AG04450 (cell line): ENCODE data around the gene GLCCI1. TPM values are rescaled to one million over a fixed set of nuclear protein-coding genes. Genes with fewer than 3 reads are reported as not detected.

ENCODE experiments used
- CTCF ChIA-PET: fragments of 300-600, 350-600 bp; formaldehyde crosslinking; extraction: SDS; loops from one replicate; lab custom pipeline; 2022; ENCODE audit warnings: antibody characterized with exemption, inconsistent platforms; lab: Charles Lee
- POLR2A ChIA-PET: fragments of 350-600 bp; formaldehyde crosslinking; extraction: SDS; loops from one replicate; lab custom pipeline; 2021; ENCODE audit warnings: antibody characterized with exemption, inconsistent platforms; lab: Yijun Ruan, JAX
- DNase-seq: peaks from one replicate; pipeline ENCODE4 v3.0.0-alpha.2; 2011; ENCODE audit warnings: low read depth, low spot score
- H3K27ac ChIP-seq: one replicate; pipeline ENCODE4 v1.5.1; 2012; ENCODE audit warnings: low read depth, low read length, control low read depth
- H3K27me3 ChIP-seq: one replicate; pipeline ENCODE4 v1.6.0; 2012; ENCODE audit warnings: low read length; ENCODE audit not compliant: control insufficient read depth, insufficient read depth
- H3K4me3 ChIP-seq: 2 replicates; pipeline ENCODE4 v1.5.1; 2011; ENCODE audit warnings: mild to moderate bottlenecking, low read depth, low read length, control low read depth
- H3K9me3 ChIP-seq: 2 replicates; pipeline ENCODE4 v1.5.1; 2012; ENCODE audit warnings: low read length; ENCODE audit not compliant: control insufficient read depth, insufficient read depth
- polyA plus RNA-seq: library from polyadenylated mRNA; depleted of rRNA; stranded (reverse); fragments of >200 nt; gene quantifications from 2 replicates; pipeline ENCODE4 v1.2.3, GENCODE V29; 2011
- TF ChIP-seq, protein P1 (sequence below): IDR thresholded peaks from 2 replicates; pipeline ENCODE4 v1.5.1; 2011; ENCODE audit warnings: low read depth, low read length, control low read depth, inconsistent platforms

The GLCCI1 gene
- polyA plus RNA-seq, 1 experiment: 13.5 TPM

DNA sequence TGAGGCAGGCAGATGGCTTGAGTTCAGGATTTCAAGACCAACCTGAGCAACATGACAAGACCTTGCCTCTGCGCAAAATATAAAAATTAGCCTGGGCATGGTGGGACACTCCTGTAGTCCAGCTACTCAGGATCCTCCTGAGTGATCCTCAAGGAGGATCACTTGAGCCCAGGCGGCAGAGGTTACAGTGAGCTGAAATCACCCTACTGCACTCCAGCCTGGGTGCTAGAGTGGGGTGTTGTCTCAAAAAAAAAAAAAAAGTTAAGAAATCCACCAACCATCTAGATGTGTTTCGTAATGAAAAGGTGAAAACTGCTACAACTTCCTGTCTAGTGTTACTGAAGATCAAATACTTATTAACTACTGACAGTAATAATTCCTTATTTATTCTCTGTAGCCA, 8.1 kb downstream of the GLCCI1 start:
- CTCF ChIA-PET: interaction anchor here (0.7 kb wide), 1 partner anchor 110 kb away, joined by 4 read pairs; no protein-coding TSS in a partner anchor
- TF ChIP-seq, protein P1, sequence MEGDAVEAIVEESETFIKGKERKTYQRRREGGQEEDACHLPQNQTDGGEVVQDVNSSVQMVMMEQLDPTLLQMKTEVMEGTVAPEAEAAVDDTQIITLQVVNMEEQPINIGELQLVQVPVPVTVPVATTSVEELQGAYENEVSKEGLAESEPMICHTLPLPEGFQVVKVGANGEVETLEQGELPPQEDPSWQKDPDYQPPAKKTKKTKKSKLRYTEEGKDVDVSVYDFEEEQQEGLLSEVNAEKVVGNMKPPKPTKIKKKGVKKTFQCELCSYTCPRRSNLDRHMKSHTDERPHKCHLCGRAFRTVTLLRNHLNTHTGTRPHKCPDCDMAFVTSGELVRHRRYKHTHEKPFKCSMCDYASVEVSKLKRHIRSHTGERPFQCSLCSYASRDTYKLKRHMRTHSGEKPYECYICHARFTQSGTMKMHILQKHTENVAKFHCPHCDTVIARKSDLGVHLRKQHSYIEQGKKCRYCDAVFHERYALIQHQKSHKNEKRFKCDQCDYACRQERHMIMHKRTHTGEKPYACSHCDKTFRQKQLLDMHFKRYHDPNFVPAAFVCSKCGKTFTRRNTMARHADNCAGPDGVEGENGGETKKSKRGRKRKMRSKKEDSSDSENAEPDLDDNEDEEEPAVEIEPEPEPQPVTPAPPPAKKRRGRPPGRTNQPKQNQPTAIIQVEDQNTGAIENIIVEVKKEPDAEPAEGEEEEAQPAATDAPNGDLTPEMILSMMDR: no peak
- POLR2A ChIA-PET: no interaction called here

DNA sequence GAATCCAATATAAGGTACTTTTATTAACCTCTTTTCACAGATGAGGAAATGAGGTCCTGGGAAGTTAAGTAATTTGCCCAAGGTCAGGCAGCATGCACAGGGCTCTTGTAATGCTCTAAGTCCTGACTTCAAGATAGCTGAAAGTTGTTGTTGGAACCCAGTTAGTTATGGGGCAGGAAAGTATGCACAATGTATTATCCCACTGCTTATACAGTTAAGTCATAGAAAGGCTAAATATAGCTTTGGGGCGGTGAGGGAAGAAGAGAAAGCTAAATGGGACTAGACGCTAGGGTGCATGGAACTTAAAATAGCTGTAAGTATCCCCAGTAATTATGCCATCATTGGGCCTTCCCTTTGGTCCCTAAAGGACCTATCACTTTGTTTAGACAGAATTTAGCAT, 9.2 kb downstream of the GLCCI1 start:
- Histone ChIP-seq H3K4me3 (no peak overlapping the region), H3K27ac (no peak overlapping the region), H3K9me3 (no peaks in the 10 kb centered on the region), H3K27me3 (no peaks in the 10 kb centered on the region)
- CTCF ChIA-PET: interaction anchor here (0.6 to 1.0 kb wide), 2 partner anchors 10 to 296 kb away, joined by 3 to 5 read pairs; no protein-coding TSS in a partner anchor
- POLR2A ChIA-PET: interaction anchor here (0.6 kb wide), 1 partner anchor 9 kb away, joined by 3 read pairs; the partner anchor contains the start of gene GLCCI1
- DNase-seq: no peak
- TF ChIP-seq, protein P1: no peak

More for the DNA sequence above, 8.1 kb downstream of the GLCCI1 start:
- H3K27me3 ChIP-seq: no peaks in the 10 kb centered on the region
- H3K9me3 ChIP-seq: no peaks in the 10 kb centered on the region
- no peak overlapping the region for H3K27ac ChIP-seq
- no peak for DNase-seq
- H3K4me3 ChIP-seq: no peak overlapping the region

DNA sequence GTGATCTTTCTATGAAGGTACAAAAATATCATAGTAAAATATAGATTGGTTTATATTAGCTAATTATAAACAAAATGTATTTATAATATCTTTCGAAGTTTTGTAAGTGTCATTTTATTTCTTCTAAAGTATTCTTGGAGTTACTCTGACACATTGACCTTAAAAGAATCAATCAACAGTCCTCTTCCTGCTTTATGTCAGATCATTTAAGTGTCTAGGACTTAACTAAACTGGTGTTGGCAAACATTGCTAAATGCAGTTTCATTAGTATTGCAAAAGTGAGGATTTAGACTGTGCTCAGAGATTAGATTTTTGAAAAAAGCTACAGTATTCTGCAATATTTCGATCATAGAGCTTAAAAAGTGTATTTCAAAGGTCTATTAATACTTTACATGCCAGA, 10.3 kb downstream of the GLCCI1 start:
- Histone ChIP-seq H3K27ac (no peak overlapping the region), H3K9me3 (no peaks in the 10 kb centered on the region), H3K27me3 (no peaks in the 10 kb centered on the region), H3K4me3 (no peak overlapping the region)
- TF ChIP-seq, protein P1: no peak
- ChIA-PET CTCF (interaction anchor here (0.6 kb wide), 1 partner anchor 8 kb away, joined by 3 read pairs; no protein-coding TSS in a partner anchor), POLR2A (interaction anchor here (0.7 kb wide), 1 partner anchor 259 kb away, joined by 3 read pairs; no protein-coding TSS in a partner anchor)
- no peak for DNase-seq

DNA sequence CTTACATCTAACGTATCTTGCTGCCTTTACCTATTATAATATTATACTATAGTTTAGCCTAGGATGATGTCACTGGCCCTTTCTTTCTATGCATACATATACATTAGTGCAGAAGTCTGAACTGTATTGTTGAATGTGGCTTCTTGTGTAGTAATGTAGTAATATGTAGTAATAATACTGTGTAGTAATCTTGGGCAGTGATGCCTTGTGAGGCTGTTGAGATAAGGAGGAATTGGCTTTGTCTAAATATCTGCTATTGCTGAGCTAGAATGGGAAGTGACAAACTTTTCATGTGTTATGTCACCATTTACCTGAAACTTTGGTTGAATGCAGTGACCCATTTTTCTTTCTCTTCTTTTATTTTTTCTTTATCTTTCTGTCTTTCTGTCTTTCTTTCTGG, 11.0 kb downstream of the GLCCI1 start:
- TF ChIP-seq, protein P1: no peak
- Histone ChIP-seq H3K27ac (no peak overlapping the region), H3K9me3 (no peaks in the 10 kb centered on the region), H3K27me3 (no peaks in the 10 kb centered on the region), H3K4me3 (no peak overlapping the region)
- ChIA-PET CTCF (interaction anchor here (0.6 kb wide), 1 partner anchor 9 kb away, joined by 3 read pairs; no protein-coding TSS in a partner anchor), POLR2A (interaction anchor here (0.7 kb wide), 1 partner anchor 260 kb away, joined by 3 read pairs; no protein-coding TSS in a partner anchor)
- DNase-seq: no peak

DNA sequence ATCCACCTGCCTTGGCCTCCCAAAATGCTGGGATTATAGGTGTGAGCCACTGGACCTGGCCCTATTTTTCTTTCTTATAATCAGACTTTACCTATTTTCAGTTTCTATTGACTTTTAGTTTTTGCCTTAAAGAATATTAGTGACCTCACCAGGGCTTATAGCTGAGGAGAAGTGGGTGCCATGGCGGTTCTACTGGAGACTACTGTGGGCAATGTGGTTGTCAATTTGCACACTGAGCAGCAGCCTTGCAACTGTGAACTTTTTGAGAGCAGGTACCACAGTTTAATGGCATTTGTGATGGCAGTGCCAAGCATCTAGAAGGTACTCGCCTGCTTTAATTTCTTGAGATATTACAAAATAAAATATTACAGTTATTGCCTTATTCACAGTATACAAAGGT, 11.5 kb downstream of the GLCCI1 start:
- no peak overlapping the region for H3K4me3 ChIP-seq
- H3K27ac ChIP-seq: no peak overlapping the region
- TF ChIP-seq, protein P1: no peak
- DNase-seq: no peak
- H3K27me3 ChIP-seq: no peaks in the 10 kb centered on the region
- H3K9me3 ChIP-seq: no peaks in the 10 kb centered on the region
- ChIA-PET POLR2A (no interaction called here), CTCF (no interaction called here)
